ENCODE results near the gene CFAP54. TPM values are rescaled to one million over a fixed set of nuclear protein-coding genes. Genes with fewer than 3 reads are reported as not detected.

Gene CFAP54
- total and polyA plus RNA-seq, 2 of the 4 experiments (the other 2 are of a cell fraction): 0.18 to 0.41 TPM

DNA sequence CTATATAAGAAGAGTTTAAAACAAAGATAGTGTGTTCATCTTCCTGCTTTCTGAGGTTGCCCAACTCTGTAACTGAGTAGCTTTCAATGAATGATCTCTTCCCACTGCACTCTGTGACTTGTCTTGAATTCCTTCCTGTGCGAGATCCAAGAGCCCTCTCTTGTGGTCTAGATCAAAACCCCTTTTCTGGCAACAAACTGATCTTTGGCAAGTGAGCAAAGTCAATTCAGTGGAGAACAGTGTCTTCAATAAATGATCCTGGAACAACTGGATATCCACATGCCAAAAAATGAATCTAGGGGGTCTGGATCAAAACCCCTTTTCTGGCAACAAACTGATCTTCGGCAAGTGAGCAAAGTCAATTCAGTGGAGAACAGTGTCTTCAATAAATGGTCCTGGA, 8.5 kb downstream of the CFAP54 start:
- DNase-seq (peak; percentile 31), ATAC-seq (ENCODE audit: low read depth) (no peak)
- no peak overlapping the region for H3K9ac ChIP-seq (ENCODE audit: low read depth, low read length)
- H3K4ac ChIP-seq (ENCODE audit: low read depth, low read length): no peak overlapping the region
- H3K23ac ChIP-seq (ENCODE audit: low read depth, low read length): no peak overlapping the region
- H2BK120ac ChIP-seq (ENCODE audit: low read depth, low read length): no peak overlapping the region
- no peak overlapping the region for H2AK9ac ChIP-seq (replicated peaks; ENCODE audit: low read depth, low read length, poor library complexity)
- H2AFZ ChIP-seq (replicated peaks; ENCODE audit: low read length, poor library complexity): no peak overlapping the region
- no peak overlapping the region for H3K14ac ChIP-seq (replicated peaks; ENCODE audit: low read depth, low read length)
- no peak overlapping the region for H3K4me3 ChIP-seq (ENCODE audit: insufficient read depth, low read depth, low read length)
- no peak overlapping the region for H2AK5ac ChIP-seq (ENCODE audit: low read depth, low read length)
- intact Hi-C loops (cut with micrococcal nuclease): loop anchor here (10.0 kb wide), 1 partner anchor 203 kb away; no protein-coding TSS in a partner anchor
- H3K4me1 ChIP-seq (ENCODE audit: control insufficient read depth, insufficient read depth, low read length): peaks cover 8% of the 10 kb centered on the region
- H2BK20ac ChIP-seq (ENCODE audit: low read depth, low read length): no peak overlapping the region
- no peak overlapping the region for H3K4me2 ChIP-seq (ENCODE audit: low read depth, low read length)
- no peak overlapping the region for H4K91ac ChIP-seq (ENCODE audit: insufficient read depth, low read depth, low read length)
- no peak overlapping the region for H3K18ac ChIP-seq (ENCODE audit: low read depth, low read length)
- no peak overlapping the region for H2BK5ac ChIP-seq (ENCODE audit: low read depth, low read length, poor library complexity, severe bottlenecking)
- H3K36me3 ChIP-seq (ENCODE audit: control insufficient read depth, insufficient read depth, low read length): no peaks in the 10 kb centered on the region
- no peak overlapping the region for H3K56ac ChIP-seq (ENCODE audit: extremely low read depth, insufficient read depth, low read length)
- ChIA-PET POLR2A (ENCODE audit: unreplicated experiment) (no interaction called here), CTCF (interaction anchor here (0.8 to 1.2 kb wide), 2 partner anchors 8 to 278 kb away, joined by 3 to 4 read pairs; partner anchors contain the start of gene CFAP54)
- no TSS peak for BruUV-seq (replicated peaks)
- H3K9me1 ChIP-seq (ENCODE audit: insufficient read depth, low read length): peaks cover 6% of the 10 kb centered on the region; the same call in 1 of the 2 replicates
- in situ Hi-C loops (cut with MboI; ENCODE audit: low sequenced_read_pairs): no loop called here
- no peak overlapping the region for H4K5ac ChIP-seq (ENCODE audit: low read depth, low read length)
- H2BK15ac ChIP-seq (ENCODE audit: low read depth, low read length): peak overlapping the region; percentile 75; the same call in 1 of the 3 replicates
- H3K9me3 ChIP-seq (ENCODE audit: control insufficient read depth, insufficient read depth, low read length): no peaks in the 10 kb centered on the region
- H3K79me1 ChIP-seq (ENCODE audit: low read depth in 1 of 2, low read length in 2 of 2): no peaks in the 10 kb centered on the region
- TF ChIP-seq MAFK (IDR thresholded peaks at IDR 0.05; ENCODE audit: low read depth, low read length) (no peak), RFX5 (IDR thresholded peaks at IDR 0.05; ENCODE audit: low read depth, low read length) (no peak), MAZ (IDR thresholded peaks at IDR 0.05; ENCODE audit: borderline replicate concordance, low read depth, low read length) (no peak), CHD1 (IDR thresholded peaks at IDR 0.05; ENCODE audit: low read depth, low read length) (no peak), MXI1 (IDR thresholded peaks at IDR 0.05; ENCODE audit: borderline replicate concordance, low read depth, low read length) (no peak), RCOR1 (IDR thresholded peaks at IDR 0.05; ENCODE audit: insufficient replicate concordance, low read length) (no peak), SMC3 (IDR thresholded peaks at IDR 0.05; ENCODE audit: low read depth, low read length) (no peak), RAD21 (IDR thresholded peaks at IDR 0.05; ENCODE audit: low read length) (no peak), POLR2A (IDR thresholded peaks at IDR 0.05; ENCODE audit: low read depth, low read length) (no peak), BHLHE40 (IDR thresholded peaks at IDR 0.05; ENCODE audit: low read depth, low read length) (no peak), CEBPB (IDR thresholded peaks at IDR 0.05; ENCODE audit: low read depth, low read length) (no peak), FOS (IDR thresholded peaks at IDR 0.05; ENCODE audit: low read depth, low read length) (no peak), NFE2L2 (IDR thresholded peaks at IDR 0.05; ENCODE audit: low read depth, low read length) (no peak)
- TF ChIP-seq, protein P1, sequence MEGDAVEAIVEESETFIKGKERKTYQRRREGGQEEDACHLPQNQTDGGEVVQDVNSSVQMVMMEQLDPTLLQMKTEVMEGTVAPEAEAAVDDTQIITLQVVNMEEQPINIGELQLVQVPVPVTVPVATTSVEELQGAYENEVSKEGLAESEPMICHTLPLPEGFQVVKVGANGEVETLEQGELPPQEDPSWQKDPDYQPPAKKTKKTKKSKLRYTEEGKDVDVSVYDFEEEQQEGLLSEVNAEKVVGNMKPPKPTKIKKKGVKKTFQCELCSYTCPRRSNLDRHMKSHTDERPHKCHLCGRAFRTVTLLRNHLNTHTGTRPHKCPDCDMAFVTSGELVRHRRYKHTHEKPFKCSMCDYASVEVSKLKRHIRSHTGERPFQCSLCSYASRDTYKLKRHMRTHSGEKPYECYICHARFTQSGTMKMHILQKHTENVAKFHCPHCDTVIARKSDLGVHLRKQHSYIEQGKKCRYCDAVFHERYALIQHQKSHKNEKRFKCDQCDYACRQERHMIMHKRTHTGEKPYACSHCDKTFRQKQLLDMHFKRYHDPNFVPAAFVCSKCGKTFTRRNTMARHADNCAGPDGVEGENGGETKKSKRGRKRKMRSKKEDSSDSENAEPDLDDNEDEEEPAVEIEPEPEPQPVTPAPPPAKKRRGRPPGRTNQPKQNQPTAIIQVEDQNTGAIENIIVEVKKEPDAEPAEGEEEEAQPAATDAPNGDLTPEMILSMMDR (conservative IDR thresholded peaks at IDR 0.05; ENCODE audit: low read depth, low read length): no peak
- TF ChIP-seq, protein P2, sequence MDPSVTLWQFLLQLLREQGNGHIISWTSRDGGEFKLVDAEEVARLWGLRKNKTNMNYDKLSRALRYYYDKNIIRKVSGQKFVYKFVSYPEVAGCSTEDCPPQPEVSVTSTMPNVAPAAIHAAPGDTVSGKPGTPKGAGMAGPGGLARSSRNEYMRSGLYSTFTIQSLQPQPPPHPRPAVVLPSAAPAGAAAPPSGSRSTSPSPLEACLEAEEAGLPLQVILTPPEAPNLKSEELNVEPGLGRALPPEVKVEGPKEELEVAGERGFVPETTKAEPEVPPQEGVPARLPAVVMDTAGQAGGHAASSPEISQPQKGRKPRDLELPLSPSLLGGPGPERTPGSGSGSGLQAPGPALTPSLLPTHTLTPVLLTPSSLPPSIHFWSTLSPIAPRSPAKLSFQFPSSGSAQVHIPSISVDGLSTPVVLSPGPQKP (IDR thresholded peaks at IDR 0.05; ENCODE audit: borderline replicate concordance, low read depth, low read length): no peak
- TF ChIP-seq, protein P3, sequence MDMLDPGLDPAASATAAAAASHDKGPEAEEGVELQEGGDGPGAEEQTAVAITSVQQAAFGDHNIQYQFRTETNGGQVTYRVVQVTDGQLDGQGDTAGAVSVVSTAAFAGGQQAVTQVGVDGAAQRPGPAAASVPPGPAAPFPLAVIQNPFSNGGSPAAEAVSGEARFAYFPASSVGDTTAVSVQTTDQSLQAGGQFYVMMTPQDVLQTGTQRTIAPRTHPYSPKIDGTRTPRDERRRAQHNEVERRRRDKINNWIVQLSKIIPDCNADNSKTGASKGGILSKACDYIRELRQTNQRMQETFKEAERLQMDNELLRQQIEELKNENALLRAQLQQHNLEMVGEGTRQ (IDR thresholded peaks at IDR 0.05; ENCODE audit: low read depth, low read length): no peak
- H3K27ac ChIP-seq (ENCODE audit: insufficient read depth, low read length): no peak overlapping the region
- H4K20me1 ChIP-seq (ENCODE audit: insufficient read depth, low read length): no peaks in the 10 kb centered on the region
- no peak overlapping the region for H4K8ac ChIP-seq (ENCODE audit: low read depth in 2 of 2, low read length in 2 of 2)
- WGBS, 2 experiments (ENCODE audit: extremely low coverage in 2 of 2, insufficient read length in 1 of 2): no CpG with 5 or more reads among the region's 2 CpGs
- no peaks in the 10 kb centered on the region for H3K27me3 ChIP-seq (ENCODE audit: control insufficient read depth, insufficient read depth, low read length)
- dilution Hi-C loops (cut with HindIII; ENCODE audit: low sequenced_read_pairs, unreplicated experiment): no loop called here

Measured in IMR-90 (cell line).